HUES64 (cell line): ENCODE measurements around the gene CHTF18.

Experiments
- H3K27ac ChIP-seq: 2 replicates; pipeline ENCODE4 v1.7.0; 2013; ENCODE audit warnings: low read depth, low read length, inconsistent platforms
- H3K27me3 ChIP-seq: 2 replicates; pipeline ENCODE4 v1.6.1; 2013; ENCODE audit warnings: mild to moderate bottlenecking, low read length; ENCODE audit not compliant: insufficient read depth
- H3K36me3 ChIP-seq: 2 replicates; pipeline ENCODE4 v1.6.1; 2013; ENCODE audit warnings: mild to moderate bottlenecking, low read length; ENCODE audit not compliant: insufficient read depth
- H3K4me1 ChIP-seq: 2 replicates; pipeline ENCODE4 v1.6.1; 2013; ENCODE audit warnings: mild to moderate bottlenecking, low read length, moderate library complexity; ENCODE audit not compliant: insufficient read depth
- H3K4me3 ChIP-seq: 2 replicates; pipeline ENCODE4 v1.5.1; 2013; ENCODE audit warnings: mild to moderate bottlenecking, low read length, moderate library complexity
- H3K9ac ChIP-seq: 2 replicates; pipeline ENCODE4 v1.6.1; 2013; ENCODE audit warnings: mild to moderate bottlenecking, low read depth, low read length
- H3K9me3 ChIP-seq: 2 replicates; pipeline ENCODE4 v1.6.1; 2013; ENCODE audit warnings: low read depth, low read length; ENCODE audit not compliant: insufficient read depth
- WGBS: fragments of 150-250, 120-280 bp; methylation state at CpG from one replicate; pipeline ENCODE4 v1.1.7; 2013; ENCODE audit warnings: missing lambda C conversion rate; 5-methylcytosine and 5-hydroxymethylcytosine counted together

The CHTF18 gene

DNA sequence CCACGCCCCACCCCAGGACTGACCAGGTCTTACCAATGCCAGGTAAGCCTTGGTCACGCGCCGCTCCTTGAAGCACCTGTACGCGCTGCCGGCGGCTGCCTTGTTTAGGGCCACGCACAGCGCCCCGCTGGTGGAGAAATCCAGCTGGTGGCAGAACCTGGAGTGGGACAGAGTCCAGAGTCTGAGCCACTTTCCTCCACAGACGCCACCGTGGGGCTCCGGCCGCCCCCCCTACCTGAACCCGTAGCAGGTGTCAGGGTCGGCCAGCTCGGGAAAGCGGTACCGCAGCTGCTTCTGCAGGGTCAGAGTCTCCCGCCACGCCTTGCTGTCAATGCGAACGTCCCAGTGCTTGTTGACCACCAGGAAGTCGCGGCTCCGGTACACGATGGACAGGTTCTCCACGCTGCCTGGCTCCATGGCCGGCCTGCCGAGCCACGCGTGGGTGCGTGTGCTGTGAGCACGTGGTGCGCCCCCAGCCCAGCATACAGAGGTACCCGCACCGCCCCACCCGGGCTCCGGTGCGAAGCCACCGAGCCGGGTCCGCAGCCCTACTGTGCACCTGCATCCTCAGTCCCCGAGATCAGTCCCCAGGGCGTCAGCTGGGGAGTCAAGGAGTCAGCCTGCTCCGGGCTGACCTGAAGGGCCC is 976 bp upstream of the CHTF18 start:
- WGBS, result 49% methylated on average over 47 of the region's 47 CpGs
- Histone ChIP-seq H3K9ac (peak overlapping the region; percentile 88), H3K27ac (no peak overlapping the region), H3K4me3 (peak overlapping the region; percentile 97), H3K27me3 (no peaks in the 10 kb centered on the region), H3K4me1 (no peaks in the 10 kb centered on the region), H3K9me3 (no peaks in the 10 kb centered on the region), H3K36me3 (peaks cover 37% of the 10 kb centered on the region)

GRCh38 chr16:787978-788398 is 432 bp upstream of the CHTF18 start, which contains the start of gene RPUSD1:
Gene RPUSD1 (minus strand): TSS chr16:788381. CDS start chr16:787737, 644 bp downstream.
- H3K27me3 ChIP-seq, result no peaks in the 10 kb centered on the region
- H3K9me3 ChIP-seq, result no peaks in the 10 kb centered on the region
- H3K4me1 ChIP-seq, result no peaks in the 10 kb centered on the region
- H3K4me3 ChIP-seq, result peak within 1 kb of the TSS; percentile 99
- under 1% methylated on average over 45 of the region's 45 CpGs for WGBS
- peaks cover 40% of the 10 kb centered on the region for H3K36me3 ChIP-seq
- peak within 1 kb of the TSS; percentile 93 for H3K9ac ChIP-seq
- peak within 1 kb of the TSS; percentile 46 for H3K27ac ChIP-seq

- WGBS, result 76% methylated on average over 33 of the region's 33 CpGs
Observed at GRCh38 chr16:789191-789850, 901 bp downstream of the CHTF18 start.

DNA sequence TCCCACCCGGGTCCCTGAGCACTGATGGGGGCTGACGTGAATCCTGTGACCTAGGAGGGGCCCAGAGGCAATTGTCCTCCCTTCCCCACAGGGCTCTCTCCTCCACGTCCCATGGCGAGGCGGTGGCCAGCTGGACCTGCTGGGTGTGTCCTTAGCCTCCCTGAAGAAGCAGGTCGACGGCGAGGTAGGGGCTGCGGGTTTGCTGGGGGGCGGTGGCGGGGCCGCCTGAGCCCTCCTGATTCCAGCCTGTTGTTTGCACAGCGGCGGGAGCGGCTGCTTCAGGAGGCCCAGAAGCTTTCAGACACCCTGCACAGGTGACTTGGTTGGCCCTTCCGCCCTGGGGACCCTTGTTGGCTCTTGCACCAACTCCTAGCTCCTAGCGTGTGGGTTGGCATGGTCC is 1.7 kb downstream of the CHTF18 start:
- H3K4me1 ChIP-seq, result no peaks in the 10 kb centered on the region
- H3K27ac ChIP-seq, result no peak overlapping the region
- H3K4me3 ChIP-seq, result no peak overlapping the region
- 95% methylated on average over 17 of the region's 17 CpGs for WGBS
- no peak overlapping the region for H3K9ac ChIP-seq
- no peaks in the 10 kb centered on the region for H3K27me3 ChIP-seq
- peaks cover 53% of the 10 kb centered on the region for H3K36me3 ChIP-seq
- no peaks in the 10 kb centered on the region for H3K9me3 ChIP-seq

More at GRCh38 chr16:789191-789850, 901 bp downstream of the CHTF18 start:
- Histone ChIP-seq H3K4me1 (no peaks in the 10 kb centered on the region), H3K4me3 (peak overlapping the region; percentile 99), H3K9ac (peak overlapping the region; percentile 93), H3K9me3 (no peaks in the 10 kb centered on the region), H3K27ac (no peak overlapping the region; the same call in 1 of the 2 replicates), H3K27me3 (no peaks in the 10 kb centered on the region), H3K36me3 (peaks cover 46% of the 10 kb centered on the region)

GRCh38 chr16:791131-791530 is 2.7 kb downstream of the CHTF18 start:
- WGBS, result 96% methylated on average over 23 of the region's 23 CpGs
- Histone ChIP-seq H3K9ac (no peak overlapping the region), H3K4me1 (no peaks in the 10 kb centered on the region), H3K4me3 (no peak overlapping the region), H3K36me3 (peaks cover 52% of the 10 kb centered on the region), H3K9me3 (no peaks in the 10 kb centered on the region), H3K27ac (no peak overlapping the region), H3K27me3 (no peaks in the 10 kb centered on the region)

DNA sequence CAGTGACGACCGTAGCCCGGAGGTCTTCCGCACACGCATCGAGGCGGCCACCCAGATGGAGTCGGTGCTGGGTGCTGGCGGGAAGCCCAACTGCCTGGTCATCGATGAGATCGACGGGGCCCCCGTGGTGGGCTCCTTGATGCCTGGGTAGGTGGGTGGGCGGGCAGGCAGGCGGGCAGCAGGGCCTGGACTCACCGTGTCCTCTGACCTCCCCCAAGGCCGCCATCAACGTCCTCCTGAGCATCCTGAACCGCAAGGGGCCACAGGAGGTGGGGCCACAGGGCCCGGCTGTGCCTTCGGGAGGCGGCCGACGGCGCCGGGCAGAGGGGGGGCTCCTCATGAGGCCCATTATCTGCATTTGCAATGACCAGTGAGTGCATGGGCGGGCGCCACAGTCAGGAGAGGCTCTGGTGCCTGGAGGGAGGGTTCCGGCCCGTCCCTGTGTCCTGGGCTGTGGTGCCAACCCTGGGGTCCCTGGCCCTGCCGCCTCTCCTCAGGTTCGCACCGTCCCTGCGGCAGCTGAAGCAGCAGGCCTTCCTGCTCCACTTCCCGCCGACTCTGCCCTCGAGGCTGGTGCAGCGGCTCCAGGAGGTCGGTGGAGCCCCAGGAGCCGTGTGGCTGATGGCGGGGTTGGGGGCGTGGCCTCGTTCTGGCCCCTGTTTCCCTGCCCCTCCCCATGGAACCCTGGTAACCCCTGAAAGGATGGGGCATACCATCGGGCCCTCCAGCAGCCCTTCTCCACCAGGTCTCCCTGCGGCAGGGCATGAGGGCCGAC is 4.0 kb downstream of the CHTF18 start:
- Histone ChIP-seq H3K27ac (no peak overlapping the region), H3K36me3 (peaks cover 50% of the 10 kb centered on the region), H3K27me3 (no peaks in the 10 kb centered on the region), H3K4me1 (no peaks in the 10 kb centered on the region), H3K9me3 (no peaks in the 10 kb centered on the region), H3K9ac (no peak overlapping the region), H3K4me3 (no peak overlapping the region)
- WGBS, result 96% methylated on average over 46 of the region's 46 CpGs

GRCh38 chr16:793414-793813 is 5.0 kb downstream of the CHTF18 start:
- no peak overlapping the region for H3K9ac ChIP-seq
- H3K36me3 ChIP-seq, result peaks cover 52% of the 10 kb centered on the region
- H3K27me3 ChIP-seq, result no peaks in the 10 kb centered on the region
- no peak overlapping the region for H3K27ac ChIP-seq
- 94% methylated on average over 8 of the region's 8 CpGs for WGBS
- H3K4me1 ChIP-seq, result no peaks in the 10 kb centered on the region
- H3K9me3 ChIP-seq, result no peaks in the 10 kb centered on the region
- no peak overlapping the region for H3K4me3 ChIP-seq

DNA sequence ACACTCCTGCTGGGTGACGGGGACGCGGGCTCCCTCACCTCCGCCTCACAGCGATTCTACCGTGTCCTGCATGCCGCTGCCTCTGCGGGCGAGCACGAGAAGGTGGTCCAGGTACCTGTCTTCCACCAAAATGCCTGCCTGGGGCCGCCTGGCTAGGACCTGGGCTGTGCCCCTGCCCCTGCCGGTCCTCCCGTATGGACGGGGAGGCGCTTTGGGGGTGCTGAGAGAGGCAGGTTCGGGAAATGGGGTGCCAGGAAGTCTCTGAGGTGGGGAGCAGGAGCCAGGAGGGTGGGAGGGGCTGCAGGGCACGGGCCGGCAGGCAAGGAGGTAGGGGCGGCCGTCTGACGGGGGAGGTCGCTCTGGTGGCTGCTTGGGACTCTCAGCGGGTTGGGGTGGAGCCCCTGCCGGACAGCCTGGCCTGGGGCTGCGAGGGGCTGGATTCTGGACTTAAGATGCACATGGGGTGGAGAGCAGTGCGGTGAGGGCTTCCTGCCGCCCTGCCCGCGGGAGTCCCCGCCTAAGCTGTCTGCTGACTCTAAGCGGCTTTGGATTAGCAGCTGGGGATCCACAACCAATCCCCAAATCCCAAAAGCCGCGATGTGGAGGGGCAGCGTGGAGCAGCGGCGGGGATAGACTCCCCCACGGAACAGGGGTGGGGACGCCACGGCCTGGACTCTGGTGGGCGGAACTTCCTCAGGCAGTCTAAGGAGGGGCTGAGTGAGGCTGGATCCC is 5.8 kb downstream of the CHTF18 start:
- H3K36me3 ChIP-seq, result peaks cover 52% of the 10 kb centered on the region

DNA sequence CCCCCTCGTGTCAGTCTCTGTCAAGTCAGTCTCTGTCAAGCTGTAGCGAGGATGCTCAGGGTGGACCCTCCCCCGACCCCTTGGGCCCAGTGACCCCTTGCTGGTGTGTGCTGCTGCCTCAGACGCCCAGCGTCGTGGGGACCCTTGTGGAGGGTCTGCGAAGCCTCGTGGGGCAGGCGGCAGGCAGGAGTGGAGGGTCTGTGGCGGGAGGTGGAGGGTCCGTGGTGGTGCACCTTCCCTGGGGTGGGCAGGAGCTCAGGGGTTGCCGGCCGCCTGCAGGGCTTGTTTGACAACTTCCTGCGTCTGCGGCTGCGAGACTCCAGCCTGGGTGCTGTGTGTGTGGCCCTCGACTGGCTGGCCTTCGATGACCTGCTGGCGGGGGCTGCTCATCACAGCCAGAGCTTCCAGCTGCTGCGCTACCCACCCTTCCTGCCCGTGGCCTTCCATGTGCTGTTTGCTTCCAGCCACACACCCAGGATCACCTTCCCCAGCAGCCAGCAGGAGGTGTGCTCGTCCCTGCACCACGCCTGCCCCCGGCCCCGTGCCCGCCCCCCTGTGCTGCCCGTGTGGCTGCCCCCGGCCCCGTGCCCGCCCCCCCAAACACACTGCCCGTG is 6.5 kb downstream of the CHTF18 start:
- peaks cover 47% of the 10 kb centered on the region for H3K36me3 ChIP-seq
- 93% methylated on average over 22 of the region's 31 CpGs for WGBS

More for the DNA sequence above, 5.8 kb downstream of the CHTF18 start:
- H3K9me3 ChIP-seq, result no peaks in the 10 kb centered on the region
- H3K27me3 ChIP-seq, result no peaks in the 10 kb centered on the region
- H3K9ac ChIP-seq, result no peak overlapping the region
- whole genome bisulfite sequencing, result 94% methylated on average over 40 of the region's 40 CpGs
- no peak overlapping the region for H3K4me3 ChIP-seq
- H3K27ac ChIP-seq, result no peak overlapping the region
- no peaks in the 10 kb centered on the region for H3K4me1 ChIP-seq

DNA sequence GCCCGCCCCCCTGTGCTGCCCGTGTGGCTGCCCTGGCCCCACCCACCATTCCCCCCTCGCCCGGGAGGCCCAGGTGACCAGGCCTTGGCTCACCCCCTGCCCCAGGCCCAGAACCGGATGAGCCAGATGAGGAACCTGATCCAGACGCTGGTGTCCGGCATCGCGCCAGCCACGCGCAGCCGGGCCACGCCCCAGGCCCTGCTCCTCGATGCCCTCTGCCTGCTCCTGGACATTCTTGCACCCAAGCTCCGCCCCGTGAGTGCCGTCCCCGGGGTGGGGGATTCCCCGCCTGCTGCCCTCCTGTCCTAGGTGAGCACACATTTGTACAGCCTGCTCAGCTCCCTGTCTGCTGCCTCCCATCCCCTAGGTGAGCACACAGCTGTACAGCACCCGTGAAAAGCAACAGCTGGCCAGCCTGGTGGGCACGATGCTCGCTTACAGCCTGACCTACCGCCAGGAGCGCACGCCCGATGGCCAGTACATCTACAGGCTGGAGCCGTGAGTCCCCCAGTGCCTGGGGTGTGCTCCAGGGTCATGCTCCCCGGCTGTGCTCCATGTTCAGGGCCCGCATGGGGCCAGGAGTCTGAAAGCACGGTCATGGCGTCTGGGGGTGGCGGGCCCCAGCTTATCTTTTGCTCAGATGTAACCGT is 7.3 kb downstream of the CHTF18 start:
- Histone ChIP-seq H3K9ac (no peak overlapping the region), H3K4me3 (no peak overlapping the region), H3K27me3 (peaks cover 7% of the 10 kb centered on the region; the same call in 1 of the 2 replicates), H3K4me1 (no peaks in the 10 kb centered on the region), H3K9me3 (no peaks in the 10 kb centered on the region), H3K27ac (no peak overlapping the region), H3K36me3 (peaks cover 41% of the 10 kb centered on the region)
- WGBS, result 93% methylated on average over 32 of the region's 33 CpGs

More for the DNA sequence above, 6.5 kb downstream of the CHTF18 start:
- H3K4me3 ChIP-seq, result no peak overlapping the region
- H3K27me3 ChIP-seq, result peaks cover 2% of the 10 kb centered on the region; the same call in 1 of the 2 replicates
- no peaks in the 10 kb centered on the region for H3K9me3 ChIP-seq
- H3K27ac ChIP-seq, result no peak overlapping the region
- H3K9ac ChIP-seq, result no peak overlapping the region
- no peaks in the 10 kb centered on the region for H3K4me1 ChIP-seq
